Cardiac muscle cell (in vitro differentiated cells and primary cell): Measurements from ENCODE around the gene RNF13. TPM values are rescaled to one million over a fixed set of nuclear protein-coding genes. Genes with fewer than 3 reads are reported as not detected.

ENCODE experiments used
- DNase-seq, 2 donors: peaks; one replicate each; pipeline versions ENCODE4 v3.0.0 to v3.0.0-alpha.2; 2010 to 2017; ENCODE audit warnings: low read depth in 1 of 2, low spot score in 1 of 2
- H3K27ac ChIP-seq: fragments of 200-600 bp; sonication (generic); 2 replicates; pipeline ENCODE4 v1.5.1; 2016
- H3K27me3 ChIP-seq: fragments of 200-600 bp; sonication (generic); 2 replicates; pipeline ENCODE4 v1.6.0; 2016; ENCODE audit warnings: control low read depth
- H3K36me3 ChIP-seq: fragments of 200-600 bp; sonication (generic); 2 replicates; pipeline ENCODE4 v1.5.1; 2016; ENCODE audit warnings: control low read depth
- H3K4me1 ChIP-seq: fragments of 200-600 bp; sonication (generic); 2 replicates; pipeline ENCODE4 v1.8.1; 2017; ENCODE audit warnings: low read depth, mild to moderate bottlenecking, mixed run types
- H3K4me3 ChIP-seq: fragments of 200-600 bp; sonication (generic); 2 replicates; pipeline ENCODE4 v1.5.1; 2016; ENCODE audit warnings: mild to moderate bottlenecking
- H3K9me3 ChIP-seq: fragments of 200-600 bp; sonication (generic); 2 replicates; pipeline ENCODE4 v1.5.1; 2017; ENCODE audit warnings: low read depth, mild to moderate bottlenecking, control low read depth
- polyA plus RNA-seq: library from polyadenylated mRNA; unstranded; fragments of >200 nt; fragmentation: Nextera tagmentation; extraction: Ambion mirVana; gene quantifications from 2 replicates; pipeline ENCODE4 v1.2.1, GENCODE V29; 2016
- total RNA-seq: library from RNA; depleted of rRNA; stranded (reverse); fragments of >200 nt; gene quantifications from 2 replicates; pipeline ENCODE4 v1.2.3, GENCODE V29; 2016
- TF ChIP-seq, protein P1 (sequence below): IDR thresholded peaks from 2 replicates; pipeline ENCODE4 v1.5.1; 2012; ENCODE audit warnings: low read depth, mild to moderate bottlenecking, low read length

The RNF13 gene
- total and polyA plus RNA-seq, 2 experiments from 2014 or later = 15.9 to 44.7 TPM

DNA sequence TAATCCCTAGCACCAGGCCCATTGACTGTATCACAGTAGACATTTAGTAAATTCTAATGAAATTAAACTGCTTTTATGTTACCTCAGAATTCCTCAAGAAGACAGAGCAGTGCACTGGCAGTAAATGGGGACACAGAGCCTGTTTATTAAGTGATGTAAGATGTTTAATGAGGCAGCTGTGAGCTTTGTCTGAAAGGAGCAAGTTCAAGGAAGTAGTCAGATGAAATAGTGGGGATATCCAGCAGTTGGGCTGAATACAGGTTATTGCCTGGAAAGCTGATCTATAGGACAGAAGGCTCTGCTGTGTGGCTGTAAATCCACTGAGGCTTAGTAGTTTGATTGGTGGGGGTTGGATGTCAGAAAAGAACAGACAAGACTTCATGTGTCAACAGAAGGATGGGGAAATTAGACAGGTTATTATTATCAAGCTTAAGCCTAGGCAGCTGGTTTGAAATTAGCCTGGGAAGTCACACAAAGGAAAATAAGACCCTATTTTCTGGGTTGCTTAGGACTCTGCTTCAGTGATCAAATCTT lies 95.5 kb downstream of the RNF13 start:
- H3K27ac ChIP-seq = peak overlapping the region; percentile 56
- no peaks in the 10 kb centered on the region for H3K9me3 ChIP-seq
- no peak overlapping the region for H3K4me3 ChIP-seq
- no peaks in the 10 kb centered on the region for H3K27me3 ChIP-seq
- no peaks in the 10 kb centered on the region for H3K36me3 ChIP-seq
- peaks cover 8% of the 10 kb centered on the region for H3K4me1 ChIP-seq
- no peak for DNase-seq
- TF ChIP-seq, protein P1, sequence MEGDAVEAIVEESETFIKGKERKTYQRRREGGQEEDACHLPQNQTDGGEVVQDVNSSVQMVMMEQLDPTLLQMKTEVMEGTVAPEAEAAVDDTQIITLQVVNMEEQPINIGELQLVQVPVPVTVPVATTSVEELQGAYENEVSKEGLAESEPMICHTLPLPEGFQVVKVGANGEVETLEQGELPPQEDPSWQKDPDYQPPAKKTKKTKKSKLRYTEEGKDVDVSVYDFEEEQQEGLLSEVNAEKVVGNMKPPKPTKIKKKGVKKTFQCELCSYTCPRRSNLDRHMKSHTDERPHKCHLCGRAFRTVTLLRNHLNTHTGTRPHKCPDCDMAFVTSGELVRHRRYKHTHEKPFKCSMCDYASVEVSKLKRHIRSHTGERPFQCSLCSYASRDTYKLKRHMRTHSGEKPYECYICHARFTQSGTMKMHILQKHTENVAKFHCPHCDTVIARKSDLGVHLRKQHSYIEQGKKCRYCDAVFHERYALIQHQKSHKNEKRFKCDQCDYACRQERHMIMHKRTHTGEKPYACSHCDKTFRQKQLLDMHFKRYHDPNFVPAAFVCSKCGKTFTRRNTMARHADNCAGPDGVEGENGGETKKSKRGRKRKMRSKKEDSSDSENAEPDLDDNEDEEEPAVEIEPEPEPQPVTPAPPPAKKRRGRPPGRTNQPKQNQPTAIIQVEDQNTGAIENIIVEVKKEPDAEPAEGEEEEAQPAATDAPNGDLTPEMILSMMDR = no peak

DNA sequence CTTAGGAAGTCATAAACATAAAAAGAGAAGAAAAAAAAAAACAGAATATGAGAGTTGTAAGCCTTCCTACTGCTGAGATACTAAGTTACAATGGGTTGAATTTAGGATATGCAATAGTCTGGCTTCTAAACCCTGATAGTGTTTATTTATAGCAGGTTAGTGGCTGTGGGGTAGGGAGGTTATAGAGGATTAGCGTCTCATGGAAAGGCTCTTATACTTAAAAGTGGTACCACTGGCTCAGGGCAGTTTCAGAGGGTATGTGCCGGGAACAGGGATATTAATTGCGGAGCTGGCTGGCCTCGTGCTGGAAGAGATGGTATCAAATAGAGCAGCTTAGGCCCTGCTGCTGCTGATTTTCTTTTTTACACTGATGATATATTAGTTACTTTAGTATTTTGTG lies 96.9 kb downstream of the RNF13 start:
- peaks cover 8% of the 10 kb centered on the region for H3K4me1 ChIP-seq
- peak overlapping the region; percentile 22 for H3K27ac ChIP-seq
- no peaks in the 10 kb centered on the region for H3K27me3 ChIP-seq
- H3K36me3 ChIP-seq = no peaks in the 10 kb centered on the region
- peak in 1 of 2 donors; percentile 36 for DNase-seq
- H3K4me3 ChIP-seq = no peak overlapping the region
- TF ChIP-seq, protein P1 = no peak
- H3K9me3 ChIP-seq = no peaks in the 10 kb centered on the region

DNA sequence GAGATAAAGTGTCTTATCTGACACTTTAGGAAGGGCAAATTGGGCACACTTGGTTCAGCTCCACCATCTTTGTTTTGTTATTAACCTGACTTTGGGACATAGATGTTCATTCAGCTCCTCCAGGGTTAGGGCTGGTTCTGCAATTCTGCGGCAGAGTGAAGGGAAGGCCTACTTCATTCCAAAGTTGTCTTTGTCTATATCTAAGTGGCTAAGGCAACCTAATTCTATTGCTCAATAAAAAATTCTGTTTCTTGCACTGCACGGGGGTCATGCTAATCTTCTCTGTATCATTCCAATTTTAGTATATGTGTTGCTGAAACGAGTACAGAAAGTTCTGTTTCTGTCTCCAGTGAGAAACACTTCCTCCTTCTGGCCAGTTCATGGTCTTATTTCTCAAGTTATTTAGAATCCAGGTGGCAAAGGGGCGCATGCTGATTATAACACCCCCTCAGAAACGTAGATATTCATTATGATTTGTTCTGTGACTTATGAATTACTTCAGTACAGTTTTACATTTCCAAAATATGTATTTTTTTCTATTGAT lies 104.2 kb downstream of the RNF13 start:
- TF ChIP-seq, protein P1 = no peak
- H3K27ac ChIP-seq = no peak overlapping the region

DNA sequence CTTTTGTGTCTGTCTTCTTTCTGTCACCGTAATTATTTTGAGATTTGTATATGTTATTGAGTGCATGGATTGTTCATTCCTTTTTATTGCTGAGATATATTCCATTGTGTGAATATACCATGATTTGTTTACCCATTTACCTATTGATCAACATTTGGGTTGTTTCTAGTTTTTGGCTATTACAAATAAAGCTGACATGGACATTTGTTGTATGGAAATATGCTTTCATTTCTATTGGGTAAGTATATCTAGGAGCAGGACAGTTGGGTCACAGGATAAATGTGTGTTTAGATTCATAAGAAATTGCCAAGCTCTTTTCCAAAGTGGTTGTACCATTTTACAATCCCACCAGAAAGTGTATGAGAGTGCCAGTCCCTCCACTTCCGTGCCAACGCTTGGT lies 106.5 kb downstream of the RNF13 start:
- H3K36me3 ChIP-seq = peaks cover 2% of the 10 kb centered on the region
- no peaks in the 10 kb centered on the region for H3K9me3 ChIP-seq
- DNase-seq = no peak
- no peaks in the 10 kb centered on the region for H3K4me1 ChIP-seq
- TF ChIP-seq, protein P1 = no peak
- no peaks in the 10 kb centered on the region for H3K27me3 ChIP-seq
- no peak overlapping the region for H3K27ac ChIP-seq
- no peak overlapping the region for H3K4me3 ChIP-seq

More for the DNA sequence above, 104.2 kb downstream of the RNF13 start:
- no peak for DNase-seq
- H3K9me3 ChIP-seq = no peaks in the 10 kb centered on the region
- H3K4me3 ChIP-seq = no peak overlapping the region
- H3K4me1 ChIP-seq = no peaks in the 10 kb centered on the region
- no peaks in the 10 kb centered on the region for H3K36me3 ChIP-seq
- no peaks in the 10 kb centered on the region for H3K27me3 ChIP-seq

DNA sequence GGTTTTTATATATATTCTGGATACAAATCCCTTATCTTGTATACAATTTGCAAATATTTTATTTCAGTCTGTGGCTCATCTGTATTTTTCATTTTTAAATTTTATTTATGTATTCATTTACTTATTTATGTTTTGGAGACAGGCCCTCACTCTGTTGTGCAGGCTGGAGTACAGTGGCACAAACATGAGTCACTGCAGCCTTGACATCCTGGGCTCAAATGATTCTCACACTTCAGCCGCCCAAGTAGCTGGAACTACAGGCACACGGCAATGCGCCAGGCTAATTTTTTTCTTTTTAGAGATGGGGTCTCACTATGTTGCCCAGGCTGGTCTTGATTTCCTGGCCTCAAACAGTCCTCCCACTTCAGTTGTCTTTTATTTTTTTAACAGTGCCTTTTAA lies 107.1 kb downstream of the RNF13 start:
- DNase-seq = no peak
- Histone ChIP-seq H3K27me3 (no peaks in the 10 kb centered on the region), H3K36me3 (peaks cover 2% of the 10 kb centered on the region), H3K4me3 (no peak overlapping the region), H3K4me1 (no peaks in the 10 kb centered on the region), H3K27ac (no peak overlapping the region), H3K9me3 (no peaks in the 10 kb centered on the region)
- TF ChIP-seq, protein P1 = no peak

DNA sequence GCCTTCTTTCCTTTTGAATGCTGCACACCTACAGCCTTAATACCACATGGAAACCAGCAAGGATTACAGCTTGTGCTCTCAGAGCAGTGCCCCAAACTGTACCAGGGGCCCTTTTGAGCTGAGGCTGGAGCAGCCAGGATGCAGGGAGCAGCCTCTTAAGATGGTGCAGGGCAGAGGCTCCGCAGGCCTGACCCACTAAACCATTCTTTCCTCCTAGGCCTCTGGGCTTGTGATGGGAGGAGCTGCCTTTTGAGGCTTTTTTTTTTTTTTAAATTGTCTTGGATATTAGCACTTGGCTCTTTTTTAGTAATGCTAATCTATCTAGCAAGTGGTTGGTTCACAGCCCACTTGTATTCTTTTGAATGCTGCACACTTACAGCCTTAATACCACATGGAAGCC lies 120.0 kb downstream of the RNF13 start:
- Histone ChIP-seq H3K27me3 (no peaks in the 10 kb centered on the region), H3K4me1 (no peaks in the 10 kb centered on the region), H3K36me3 (no peaks in the 10 kb centered on the region), H3K4me3 (no peak overlapping the region), H3K27ac (no peak overlapping the region), H3K9me3 (no peaks in the 10 kb centered on the region)
- TF ChIP-seq, protein P1 = no peak
- DNase-seq = no peak
